ENCODE results near the gene LINC00632.

- TF ChIP-seq CTCF (IDR thresholded peaks at IDR 0.05) (no peak), POLR2A (IDR thresholded peaks at IDR 0.05) (no peak)
These were observed 15.2 kb downstream of the LINC00632 start for GRCh38 chrX:140724736-140725135.

Data from thyroid gland (tissue), 4 donors.